Renal cortex interstitium (tissue), 11 donors: ENCODE results near the gene TARS3. TPM values are rescaled to one million over a fixed set of nuclear protein-coding genes. Genes with fewer than 3 reads are reported as not detected.

ENCODE experiments used
- DNase-seq, 11 donors: peaks; one replicate each; pipeline ENCODE4 v3.0.0-alpha.2; 2013; ENCODE audit warnings: low read depth in 9 of 11, low spot score in 4 of 11; ENCODE audit errors: extremely low read depth in 1 of 11
- polyA plus RNA-seq, 3 donors: library from polyadenylated mRNA; unstranded; fragments of 120-200 nt; gene quantifications; one replicate each; pipeline ENCODE4 v1.2.1, GENCODE V29; 2013; ENCODE audit not compliant: insufficient read length in 3 of 3

The TARS3 gene
- polyA plus RNA-seq, 3 donors, result 20.3 to 25.0 (median 21.3) TPM

DNA sequence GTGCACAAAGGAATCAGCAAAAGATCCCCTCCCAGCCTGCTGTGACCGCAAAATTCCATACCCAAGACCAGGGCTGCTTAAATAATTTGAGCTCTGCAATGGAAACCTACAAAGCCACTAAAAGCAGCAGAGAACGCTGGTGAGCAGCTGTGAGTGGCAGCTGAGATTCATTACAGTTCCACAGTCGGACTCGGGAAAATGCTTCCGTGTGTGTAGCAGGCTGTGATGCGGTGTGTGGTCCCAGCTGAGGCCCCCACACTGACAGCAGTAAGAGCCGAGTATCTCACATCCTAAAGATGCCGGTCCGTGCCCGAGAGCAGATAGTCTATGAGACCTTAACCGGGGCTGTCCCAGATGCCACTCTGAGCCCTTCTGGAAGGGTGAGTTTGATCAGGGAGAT, 109.5 kb downstream of the TARS3 start:
- no peak for DNase-seq

- DNase-seq, result no peak
These were observed 110.2 kb downstream of the TARS3 start for GRCh38 chr15:101614001-101614585.

GRCh38 chr15:101613130-101614000, 110.9 kb downstream of the TARS3 start:
- peak; percentile 55 to 85 (median 71) for DNase-seq

GRCh38 chr15:101612676-101613075, 111.6 kb downstream of the TARS3 start:
- no peak for DNase-seq

- no peak for DNase-seq
These were observed 112.5 kb downstream of the TARS3 start for GRCh38 chr15:101611580-101612299.

DNA sequence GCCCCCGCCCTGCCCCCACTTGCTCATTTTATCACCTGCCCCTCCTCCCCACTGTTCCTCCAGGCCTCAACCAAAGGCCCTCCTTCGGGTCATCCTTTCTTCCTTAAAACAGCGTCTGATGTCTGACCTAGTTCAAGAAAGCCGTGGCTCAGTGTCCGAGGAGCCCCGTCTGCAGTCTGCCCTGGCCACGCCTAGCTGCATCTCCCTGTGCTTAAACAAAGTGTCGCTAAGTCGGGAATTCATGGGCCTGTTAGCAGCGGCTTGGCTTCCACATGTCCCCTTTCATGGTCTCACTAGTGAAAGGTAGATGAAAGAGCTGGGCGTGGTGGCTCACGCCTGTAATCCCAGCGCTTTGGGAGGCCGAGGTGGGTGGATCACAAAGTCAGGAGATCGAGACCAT, 113.3 kb downstream of the TARS3 start:
- no peak for DNase-seq

DNA sequence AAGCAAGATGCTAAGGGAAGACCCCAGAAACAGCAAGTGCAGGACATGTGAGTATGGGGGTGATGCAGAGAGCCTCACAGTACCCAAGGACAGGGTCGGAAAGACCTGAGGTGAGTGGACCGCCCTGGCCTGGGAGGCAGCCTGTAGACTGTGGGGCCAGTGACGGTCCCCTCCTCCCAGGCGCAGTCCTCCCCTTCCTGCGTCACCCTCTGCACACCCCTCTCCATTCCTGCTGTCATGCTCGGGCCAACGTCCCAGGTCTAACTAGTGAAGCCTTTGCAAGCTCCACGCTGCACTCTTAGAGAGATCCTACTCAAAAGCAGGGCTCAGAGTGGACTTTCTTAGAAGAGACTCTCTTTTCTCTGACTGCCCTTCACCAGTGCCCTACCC, 113.7 kb downstream of the TARS3 start:
- no peak for DNase-seq

DNA sequence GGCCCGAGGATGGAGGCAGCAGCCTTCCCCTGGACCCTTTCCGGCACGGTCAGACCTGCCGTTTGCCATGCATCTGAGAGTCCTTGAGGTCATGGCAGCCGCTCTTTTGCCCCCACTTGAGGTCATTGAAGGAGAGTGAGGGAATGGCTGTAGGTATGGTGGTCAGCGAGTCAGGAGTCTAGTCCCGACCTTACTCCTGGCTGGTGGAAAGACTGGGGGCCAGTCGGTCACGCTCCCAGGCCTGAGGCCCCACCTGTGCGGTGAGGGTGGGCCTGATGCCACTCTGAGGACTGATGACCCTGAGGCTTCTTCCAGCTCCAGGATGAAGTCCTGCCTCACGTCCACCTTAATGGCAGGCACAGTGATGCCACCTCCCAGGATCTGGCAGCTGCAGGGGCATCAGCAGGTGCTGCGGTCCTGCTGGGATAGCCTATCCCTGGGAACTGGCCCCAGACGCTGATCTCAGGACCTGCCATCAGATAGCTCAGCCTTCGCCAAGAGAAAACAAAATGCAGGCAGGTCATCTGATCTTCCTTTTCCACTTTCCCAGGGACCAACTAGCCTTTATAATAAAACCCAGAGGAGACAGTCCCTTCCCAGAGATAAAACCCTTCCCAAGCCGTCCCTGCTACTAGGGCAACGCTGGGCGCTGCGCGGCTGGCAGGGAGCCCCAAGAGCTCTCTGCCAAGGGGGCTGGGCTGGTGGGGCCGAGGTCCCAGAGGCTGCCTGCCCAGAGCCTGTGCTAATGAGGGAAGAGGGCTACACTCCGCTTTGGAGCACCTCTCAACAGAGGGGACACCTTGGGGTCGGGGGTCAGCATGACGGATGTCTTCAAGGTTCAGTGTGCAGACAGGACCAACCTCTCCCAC, 114.3 kb downstream of the TARS3 start:
- no peak for DNase-seq

GRCh38 chr15:101608201-101608600, 116.1 kb downstream of the TARS3 start:
- DNase-seq, result no peak

GRCh38 chr15:101607108-101607507, 117.2 kb downstream of the TARS3 start:
- no peak for DNase-seq

- DNase-seq, result no peak
These were observed 120.0 kb downstream of the TARS3 start for GRCh38 chr15:101604124-101604874.

Other genes with a start within 250 kb of the TARS3 start
- gene PCSK6, start 234.8 kb downstream of the TARS3 start, polyA plus RNA-seq, result 1 to 10 TPM; 7.2 to 8.4 (median 8.3) TPM
- 10 to 100 TPM; 60.8 to 66.8 (median 62.6) TPM for gene TM2D3, start 72.1 kb downstream of the TARS3 start, polyA plus RNA-seq
- gene OR4F6, start 79.0 kb upstream of the TARS3 start, polyA plus RNA-seq, result not detected
- not detected for gene OR4F15, start 87.7 kb upstream of the TARS3 start, polyA plus RNA-seq